ENCODE measurements around the gene EHBP1L1. TPM values are rescaled to one million over a fixed set of nuclear protein-coding genes. Genes with fewer than 3 reads are reported as not detected.

EHBP1L1 gene
- total RNA-seq, 2 donors from 2014 or later = 58.5 to 78.5 TPM

DNA sequence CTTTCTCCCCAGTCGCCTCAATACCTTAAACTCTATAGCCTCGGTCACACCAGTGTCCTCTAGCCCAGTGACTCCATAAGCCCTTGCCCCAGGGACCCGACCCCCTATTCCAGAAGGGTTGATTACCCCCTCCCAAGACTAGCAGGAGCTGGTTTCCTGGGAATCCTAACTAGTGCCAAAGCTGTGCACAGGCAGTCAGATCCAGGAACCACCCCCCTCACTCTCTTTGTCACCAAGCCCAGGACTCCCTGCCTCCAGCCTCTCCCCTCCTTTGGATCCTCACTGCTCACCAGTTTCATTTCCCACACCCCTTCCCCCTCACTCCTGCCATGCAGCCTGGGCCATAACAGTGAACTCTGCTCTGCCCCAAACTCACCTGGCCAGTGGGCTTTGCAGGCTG is 27.5 kb upstream of the EHBP1L1 start:
- Histone ChIP-seq H3K27ac (no peak overlapping the region), H3K4me1 (peaks cover 7% of the 10 kb centered on the region), H3K9ac (ENCODE audit: low read depth in 2 of 2, low read length in 2 of 2) (no peak overlapping the region), H3K4me3 (no peak overlapping the region), H3K27me3 (no peaks in the 10 kb centered on the region), H3K9me3 (no peaks in the 10 kb centered on the region), H3K36me3 (no peaks in the 10 kb centered on the region)
- TF ChIP-seq, protein P1, sequence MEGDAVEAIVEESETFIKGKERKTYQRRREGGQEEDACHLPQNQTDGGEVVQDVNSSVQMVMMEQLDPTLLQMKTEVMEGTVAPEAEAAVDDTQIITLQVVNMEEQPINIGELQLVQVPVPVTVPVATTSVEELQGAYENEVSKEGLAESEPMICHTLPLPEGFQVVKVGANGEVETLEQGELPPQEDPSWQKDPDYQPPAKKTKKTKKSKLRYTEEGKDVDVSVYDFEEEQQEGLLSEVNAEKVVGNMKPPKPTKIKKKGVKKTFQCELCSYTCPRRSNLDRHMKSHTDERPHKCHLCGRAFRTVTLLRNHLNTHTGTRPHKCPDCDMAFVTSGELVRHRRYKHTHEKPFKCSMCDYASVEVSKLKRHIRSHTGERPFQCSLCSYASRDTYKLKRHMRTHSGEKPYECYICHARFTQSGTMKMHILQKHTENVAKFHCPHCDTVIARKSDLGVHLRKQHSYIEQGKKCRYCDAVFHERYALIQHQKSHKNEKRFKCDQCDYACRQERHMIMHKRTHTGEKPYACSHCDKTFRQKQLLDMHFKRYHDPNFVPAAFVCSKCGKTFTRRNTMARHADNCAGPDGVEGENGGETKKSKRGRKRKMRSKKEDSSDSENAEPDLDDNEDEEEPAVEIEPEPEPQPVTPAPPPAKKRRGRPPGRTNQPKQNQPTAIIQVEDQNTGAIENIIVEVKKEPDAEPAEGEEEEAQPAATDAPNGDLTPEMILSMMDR (IDR thresholded peaks at IDR 0.05) = no peak
- DNase-seq = no peak
- intact Hi-C loops (cut with DNase I) = no loop called here

DNA sequence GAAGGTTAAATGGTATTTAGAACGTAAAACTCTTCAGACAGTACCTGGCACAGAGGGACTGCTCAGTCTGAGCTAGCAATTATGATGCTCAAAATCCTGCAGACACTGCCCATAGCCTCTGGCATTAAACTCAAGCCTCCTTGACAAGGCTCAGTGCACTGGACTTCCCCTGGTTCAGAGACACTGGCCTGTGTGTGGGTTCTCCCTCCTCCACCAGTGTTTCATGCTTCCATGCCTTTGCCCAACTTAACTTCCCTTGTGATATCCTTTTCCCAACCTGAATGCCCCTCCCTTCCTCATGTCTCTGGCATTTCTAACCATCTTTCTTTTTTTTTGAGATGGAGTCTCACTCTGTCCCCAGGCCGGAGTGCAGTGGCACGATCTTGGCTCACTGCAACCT is 26.8 kb upstream of the EHBP1L1 start:
- H3K4me3 ChIP-seq = no peak overlapping the region
- H3K27ac ChIP-seq = no peak overlapping the region
- no peak for DNase-seq
- no peaks in the 10 kb centered on the region for H3K9me3 ChIP-seq
- TF ChIP-seq, protein P1 (IDR thresholded peaks at IDR 0.05) = no peak
- peaks cover 7% of the 10 kb centered on the region for H3K4me1 ChIP-seq
- H3K27me3 ChIP-seq = no peaks in the 10 kb centered on the region
- H3K9ac ChIP-seq (ENCODE audit: low read depth in 2 of 2, low read length in 2 of 2) = no peak overlapping the region
- intact Hi-C loops (cut with DNase I) = no loop called here
- no peaks in the 10 kb centered on the region for H3K36me3 ChIP-seq

DNA sequence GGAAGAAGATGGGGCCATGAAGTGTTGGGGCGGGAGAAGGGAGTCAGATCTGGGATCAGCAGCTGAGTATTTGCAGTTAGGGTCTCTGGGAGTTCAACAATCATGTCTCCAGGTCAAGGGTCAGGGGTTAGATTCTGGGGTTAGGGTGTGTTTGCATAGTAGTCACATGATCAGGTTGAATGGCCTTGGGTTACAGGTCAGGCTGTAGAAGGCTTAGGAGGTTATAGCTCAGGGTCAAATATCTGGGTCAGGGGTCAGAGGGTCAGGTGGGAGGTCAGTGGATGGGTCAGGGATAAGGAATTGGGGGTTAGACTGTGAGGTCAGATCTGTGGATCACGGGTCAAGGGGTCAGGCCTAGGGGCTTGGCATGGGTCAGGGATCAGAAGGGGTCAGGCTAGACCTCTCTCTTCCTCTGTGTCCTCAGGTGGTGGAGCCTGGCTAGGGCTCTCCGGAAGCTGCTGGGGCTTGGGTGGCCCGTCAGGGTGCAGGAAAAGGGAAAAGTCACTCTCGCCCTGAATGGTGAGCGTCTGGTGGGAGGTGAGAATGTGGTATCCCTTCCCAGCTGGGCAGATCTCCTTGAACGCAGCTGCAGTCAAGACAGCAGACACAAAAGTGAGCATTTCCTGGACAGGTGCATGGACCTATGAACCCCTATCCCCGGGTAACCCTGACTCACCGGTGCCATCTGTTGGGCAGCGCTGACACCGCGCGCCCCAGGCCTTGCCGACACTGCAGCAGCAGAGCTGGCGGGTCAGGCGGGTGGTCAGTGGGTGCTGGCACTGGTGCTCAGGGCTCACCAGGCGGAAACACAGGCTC is 24.1 kb upstream of the EHBP1L1 start:
- H3K4me1 ChIP-seq = peaks cover 19% of the 10 kb centered on the region
- no peaks in the 10 kb centered on the region for H3K27me3 ChIP-seq
- intact Hi-C loops (cut with DNase I) = no loop called here
- no peaks in the 10 kb centered on the region for H3K9me3 ChIP-seq
- peak overlapping the region; percentile 20 for H3K4me3 ChIP-seq
- H3K9ac ChIP-seq (ENCODE audit: low read depth in 2 of 2, low read length in 2 of 2) = peak overlapping the region; percentile 38 to 79
- TF ChIP-seq, protein P1 (IDR thresholded peaks at IDR 0.05) = peak; percentile 71
- peak; percentile 91 for DNase-seq
- no peaks in the 10 kb centered on the region for H3K36me3 ChIP-seq
- peak overlapping the region; percentile 86 for H3K27ac ChIP-seq

DNA sequence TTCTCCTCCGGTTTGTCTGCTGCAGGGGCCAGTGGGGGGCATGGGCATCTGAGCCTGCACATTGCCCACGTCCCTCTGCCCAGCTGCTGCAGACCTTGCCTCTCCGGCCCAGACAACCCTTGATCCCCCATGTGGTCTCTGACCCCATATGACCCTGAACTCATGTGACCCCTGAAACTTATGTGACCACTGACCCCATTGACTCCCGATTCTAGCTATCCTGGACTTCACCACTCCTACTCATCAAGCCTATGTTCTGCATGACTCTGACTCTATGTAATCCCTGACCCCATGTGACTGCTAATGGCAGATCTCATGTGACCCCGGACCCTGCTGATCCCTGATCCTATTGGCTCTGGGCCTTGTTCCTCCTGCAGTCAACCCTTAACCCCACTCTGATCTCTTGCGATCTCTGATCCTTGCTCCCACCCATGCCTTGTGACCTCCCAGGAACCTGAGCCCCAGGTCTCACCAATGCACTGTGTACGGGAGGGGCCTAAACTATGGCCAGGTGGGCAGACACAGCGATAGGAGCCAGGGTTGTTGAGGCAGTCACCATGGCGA is 23.4 kb upstream of the EHBP1L1 start:
- Histone ChIP-seq H3K4me1 (peaks cover 22% of the 10 kb centered on the region), H3K9ac (ENCODE audit: low read depth in 2 of 2, low read length in 2 of 2) (peak overlapping the region in 1 of 2 donors; percentile 23), H3K36me3 (no peaks in the 10 kb centered on the region), H3K27ac (no peak overlapping the region), H3K27me3 (no peaks in the 10 kb centered on the region), H3K9me3 (no peaks in the 10 kb centered on the region), H3K4me3 (no peak overlapping the region)
- DNase-seq = no peak
- intact Hi-C loops (cut with DNase I) = no loop called here
- TF ChIP-seq, protein P1 (IDR thresholded peaks at IDR 0.05) = peak; percentile 18

DNA sequence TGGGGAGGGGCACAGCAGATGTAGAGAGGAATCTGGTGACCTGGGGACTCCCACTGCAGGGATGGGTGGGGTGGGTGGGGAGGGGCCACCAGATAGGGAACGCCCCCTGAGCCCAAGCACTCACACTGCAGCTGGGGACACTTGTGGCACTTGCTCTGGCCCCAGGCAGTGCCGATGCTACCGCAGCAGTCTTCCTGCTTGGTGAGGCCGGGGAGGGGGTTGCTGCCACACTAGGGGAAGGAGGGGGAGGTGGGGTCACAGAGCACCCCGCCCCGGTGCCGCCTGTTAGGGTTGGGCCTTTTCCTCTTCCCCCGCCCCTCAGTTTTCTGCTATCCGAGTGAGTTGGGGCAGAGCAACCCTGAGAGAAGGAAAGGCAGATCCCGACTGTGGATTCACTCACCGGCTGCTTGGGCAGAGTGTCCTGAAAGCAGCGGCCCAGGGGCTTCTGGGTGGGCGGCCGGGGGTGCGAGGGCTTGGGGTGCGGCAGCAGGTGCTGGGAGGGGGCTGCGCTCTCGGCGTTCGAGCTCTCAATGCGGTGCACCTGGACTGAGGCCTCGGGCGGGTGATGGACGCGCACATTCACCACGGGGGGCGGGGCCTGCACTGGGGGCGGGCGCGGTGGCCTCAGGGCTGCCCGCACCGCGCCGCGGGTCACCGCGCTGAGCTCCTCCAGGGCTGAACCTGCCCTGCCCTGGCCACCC is 22.4 kb upstream of the EHBP1L1 start:
- H3K36me3 ChIP-seq = no peaks in the 10 kb centered on the region
- H3K27me3 ChIP-seq = no peaks in the 10 kb centered on the region
- H3K27ac ChIP-seq = no peak overlapping the region
- H3K9me3 ChIP-seq = no peaks in the 10 kb centered on the region
- peak overlapping the region in 1 of 2 donors; percentile 34 for H3K9ac ChIP-seq (ENCODE audit: low read depth in 2 of 2, low read length in 2 of 2)
- no peak overlapping the region for H3K4me3 ChIP-seq
- H3K4me1 ChIP-seq = peaks cover 23% of the 10 kb centered on the region
- TF ChIP-seq, protein P1 (IDR thresholded peaks at IDR 0.05) = no peak
- intact Hi-C loops (cut with DNase I) = no loop called here
- peak; percentile 52 for DNase-seq
